NB4 (cell line): ENCODE data around the gene SMURF1.

Source experiments
- CTCF ChIP-seq: IDR thresholded peaks from one replicate; pipeline ENCODE4 v1.5.1; 2012; ENCODE audit warnings: low read depth, low read length
- MYC ChIP-seq: IDR thresholded peaks from 2 replicates; pipeline ENCODE4 v1.6.1; 2011; ENCODE audit warnings: low read depth, low read length
- POLR2A ChIP-seq: IDR thresholded peaks from 2 replicates; pipeline ENCODE4 v1.6.1; 2011; ENCODE audit warnings: mild to moderate bottlenecking; ENCODE audit not compliant: insufficient read length; ENCODE audit errors: extremely low read depth

- no peak for TF ChIP-seq CTCF
- TF ChIP-seq POLR2A = no peak
- no peak for TF ChIP-seq MYC
Observed at GRCh38 chr7:99027841-99028240, 116.1 kb downstream of the SMURF1 start.
